SK-N-SH treated with all-trans-retinoic acid at 6 μM for 48 hours (cell line): Measurements from ENCODE around the gene UBASH3B.

Source experiments
- ARNTL ChIP-seq: fragments of 450-650 bp; formaldehyde crosslinking; IDR thresholded peaks from 2 replicates; pipeline ENCODE4 v1.5.0; 2020; ENCODE audit warnings: low read depth, mild to moderate bottlenecking, moderate library complexity, borderline replicate concordance
- BACH2 ChIP-seq: fragments of 250-450 bp; sonication (Bioruptor Pico); IDR thresholded peaks from 2 replicates; pipeline ENCODE4 v1.9.0; 2021; ENCODE audit warnings: mild to moderate bottlenecking, borderline replicate concordance
- RARB ChIP-seq: fragments of 250-450 bp; sonication (Bioruptor Pico); IDR thresholded peaks from 2 replicates; pipeline ENCODE4 v1.8.0; 2021; ENCODE audit warnings: mild to moderate bottlenecking, moderate library complexity
- TCF4 ChIP-seq: fragments of 250-450 bp; sonication (Bioruptor Pico); IDR thresholded peaks from 2 replicates; pipeline ENCODE4 v1.8.0; 2021; ENCODE audit warnings: mild to moderate bottlenecking, moderate library complexity, borderline replicate concordance
- TOX ChIP-seq: fragments of 250-450 bp; sonication (Bioruptor Pico); IDR thresholded peaks from 2 replicates; pipeline ENCODE4 v1.8.0; 2021; ENCODE audit warnings: mild to moderate bottlenecking, moderate library complexity, borderline replicate concordance
- ZC3H10 ChIP-seq: fragments of 250-450 bp; sonication (Bioruptor Pico); IDR thresholded peaks from 2 replicates; pipeline ENCODE4 v1.5.1; 2021; ENCODE audit warnings: mild to moderate bottlenecking, moderate library complexity
- ZFP30 ChIP-seq: fragments of 450-650 bp; formaldehyde crosslinking; IDR thresholded peaks from 2 replicates; pipeline ENCODE4 v1.5.0; 2022; ENCODE audit warnings: mild to moderate bottlenecking, moderate library complexity
- ZNF565 ChIP-seq: fragments of 450-650 bp; formaldehyde crosslinking; conservative IDR thresholded peaks from 2 replicates; pipeline ENCODE4 v1.5.0; 2020; ENCODE audit warnings: low read depth, mild to moderate bottlenecking, moderate library complexity
- TF ChIP-seq, protein P1 (sequence below): fragments of 250-450 bp; sonication (Bioruptor Pico); IDR thresholded peaks from 2 replicates; pipeline ENCODE4 v1.5.1; 2021; ENCODE audit warnings: mild to moderate bottlenecking, moderate library complexity
- TF ChIP-seq, protein P2 (sequence below): fragments of 250-450 bp; sonication (Bioruptor Pico); IDR thresholded peaks from 2 replicates; pipeline ENCODE4 v1.8.0; 2020; ENCODE audit warnings: mild to moderate bottlenecking, moderate library complexity, borderline replicate concordance

DNA sequence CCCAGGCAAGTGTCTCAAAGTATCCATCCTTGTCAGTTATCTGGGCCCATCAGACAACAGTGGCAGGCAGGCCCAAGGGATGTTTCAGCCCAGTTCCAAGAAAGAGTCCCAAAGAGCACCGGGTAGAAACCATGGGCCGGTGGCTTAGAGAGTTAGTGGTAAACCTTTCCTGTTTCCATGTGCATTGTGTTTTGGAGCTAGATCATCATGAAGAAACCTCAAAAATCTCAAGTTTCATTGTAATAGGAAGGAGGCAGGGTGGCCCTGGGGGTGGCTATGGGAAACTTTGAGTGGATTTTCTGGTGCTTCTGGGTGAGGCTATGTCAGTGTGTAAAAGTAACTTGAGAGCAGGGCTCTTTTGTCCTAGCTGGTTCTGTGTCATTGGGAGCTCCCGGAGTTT is 68.1 kb downstream of the UBASH3B start:
- TF ChIP-seq TOX (CRISPR knock-in tag) (no peak), ZFP30 (no peak), TCF4 (CRISPR knock-in tag) (no peak), RARB (no peak), BACH2 (no peak), ARNTL (CRISPR knock-in tag) (no peak), ZC3H10 (CRISPR knock-in tag) (no peak), ZNF565 (CRISPR knock-in tag) (no peak)
- TF ChIP-seq, protein P1, sequence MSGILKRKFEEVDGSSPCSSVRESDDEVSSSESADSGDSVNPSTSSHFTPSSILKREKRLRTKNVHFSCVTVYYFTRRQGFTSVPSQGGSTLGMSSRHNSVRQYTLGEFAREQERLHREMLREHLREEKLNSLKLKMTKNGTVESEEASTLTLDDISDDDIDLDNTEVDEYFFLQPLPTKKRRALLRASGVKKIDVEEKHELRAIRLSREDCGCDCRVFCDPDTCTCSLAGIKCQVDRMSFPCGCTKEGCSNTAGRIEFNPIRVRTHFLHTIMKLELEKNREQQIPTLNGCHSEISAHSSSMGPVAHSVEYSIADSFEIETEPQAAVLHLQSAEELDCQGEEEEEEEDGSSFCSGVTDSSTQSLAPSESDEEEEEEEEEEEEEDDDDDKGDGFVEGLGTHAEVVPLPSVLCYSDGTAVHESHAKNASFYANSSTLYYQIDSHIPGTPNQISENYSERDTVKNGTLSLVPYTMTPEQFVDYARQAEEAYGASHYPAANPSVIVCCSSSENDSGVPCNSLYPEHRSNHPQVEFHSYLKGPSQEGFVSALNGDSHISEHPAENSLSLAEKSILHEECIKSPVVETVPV: no peak
- TF ChIP-seq, protein P2, sequence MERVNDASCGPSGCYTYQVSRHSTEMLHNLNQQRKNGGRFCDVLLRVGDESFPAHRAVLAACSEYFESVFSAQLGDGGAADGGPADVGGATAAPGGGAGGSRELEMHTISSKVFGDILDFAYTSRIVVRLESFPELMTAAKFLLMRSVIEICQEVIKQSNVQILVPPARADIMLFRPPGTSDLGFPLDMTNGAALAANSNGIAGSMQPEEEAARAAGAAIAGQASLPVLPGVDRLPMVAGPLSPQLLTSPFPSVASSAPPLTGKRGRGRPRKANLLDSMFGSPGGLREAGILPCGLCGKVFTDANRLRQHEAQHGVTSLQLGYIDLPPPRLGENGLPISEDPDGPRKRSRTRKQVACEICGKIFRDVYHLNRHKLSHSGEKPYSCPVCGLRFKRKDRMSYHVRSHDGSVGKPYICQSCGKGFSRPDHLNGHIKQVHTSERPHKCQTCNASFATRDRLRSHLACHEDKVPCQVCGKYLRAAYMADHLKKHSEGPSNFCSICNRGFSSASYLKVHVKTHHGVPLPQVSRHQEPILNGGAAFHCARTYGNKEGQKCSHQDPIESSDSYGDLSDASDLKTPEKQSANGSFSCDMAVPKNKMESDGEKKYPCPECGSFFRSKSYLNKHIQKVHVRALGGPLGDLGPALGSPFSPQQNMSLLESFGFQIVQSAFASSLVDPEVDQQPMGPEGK (CRISPR knock-in tag): no peak
